Measurements from ENCODE around the gene LSR.

LSR gene, protein sequence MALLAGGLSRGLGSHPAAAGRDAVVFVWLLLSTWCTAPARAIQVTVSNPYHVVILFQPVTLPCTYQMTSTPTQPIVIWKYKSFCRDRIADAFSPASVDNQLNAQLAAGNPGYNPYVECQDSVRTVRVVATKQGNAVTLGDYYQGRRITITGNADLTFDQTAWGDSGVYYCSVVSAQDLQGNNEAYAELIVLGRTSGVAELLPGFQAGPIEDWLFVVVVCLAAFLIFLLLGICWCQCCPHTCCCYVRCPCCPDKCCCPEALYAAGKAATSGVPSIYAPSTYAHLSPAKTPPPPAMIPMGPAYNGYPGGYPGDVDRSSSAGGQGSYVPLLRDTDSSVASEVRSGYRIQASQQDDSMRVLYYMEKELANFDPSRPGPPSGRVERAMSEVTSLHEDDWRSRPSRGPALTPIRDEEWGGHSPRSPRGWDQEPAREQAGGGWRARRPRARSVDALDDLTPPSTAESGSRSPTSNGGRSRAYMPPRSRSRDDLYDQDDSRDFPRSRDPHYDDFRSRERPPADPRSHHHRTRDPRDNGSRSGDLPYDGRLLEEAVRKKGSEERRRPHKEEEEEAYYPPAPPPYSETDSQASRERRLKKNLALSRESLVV

DNA sequence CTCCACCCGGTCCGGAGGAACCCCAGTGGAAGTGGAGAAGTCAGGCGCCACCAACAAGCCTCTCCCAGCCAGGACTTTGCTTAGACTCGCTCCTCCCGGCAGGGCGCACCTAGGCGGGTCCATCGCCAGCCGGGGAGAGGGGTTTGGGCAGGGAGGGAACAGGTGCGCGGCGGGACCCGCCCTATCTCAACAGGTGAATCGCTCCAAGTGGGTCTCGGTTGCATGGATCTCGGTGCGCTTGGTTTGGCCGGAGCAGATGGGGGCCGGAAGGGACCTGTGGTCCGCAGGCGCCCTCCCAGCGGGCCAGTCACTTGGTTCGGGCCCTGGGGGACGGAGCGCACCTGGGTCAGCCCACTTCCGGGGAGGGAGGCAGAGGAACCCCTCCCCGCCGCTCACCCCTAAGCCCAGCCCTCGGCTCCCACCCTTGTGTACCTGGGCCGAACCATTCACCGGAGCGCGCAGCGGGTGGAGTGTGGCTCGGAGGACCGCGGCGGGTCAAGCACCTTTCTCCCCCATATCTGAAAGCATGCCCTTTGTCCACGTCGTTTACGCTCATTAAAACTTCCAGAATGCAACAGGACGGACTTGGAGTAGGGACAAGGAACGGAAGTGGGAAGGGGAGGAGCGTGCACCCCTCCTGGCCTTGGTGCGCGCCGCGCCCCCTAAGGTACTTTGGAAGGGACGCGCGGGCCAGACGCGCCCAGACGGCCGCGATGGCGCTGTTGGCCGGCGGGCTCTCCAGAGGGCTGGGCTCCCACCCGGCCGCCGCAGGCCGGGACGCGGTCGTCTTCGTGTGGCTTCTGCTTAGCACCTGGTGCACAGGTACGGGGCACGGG is at the start of gene LSR:
LSR (plus strand) TSS at position 693 of the 836 bp plus-strand sequence; CDS start at position 714, 21 bp downstream.
- DNase-seq (ENCODE audit: low read depth) = peak; percentile 60

DNA sequence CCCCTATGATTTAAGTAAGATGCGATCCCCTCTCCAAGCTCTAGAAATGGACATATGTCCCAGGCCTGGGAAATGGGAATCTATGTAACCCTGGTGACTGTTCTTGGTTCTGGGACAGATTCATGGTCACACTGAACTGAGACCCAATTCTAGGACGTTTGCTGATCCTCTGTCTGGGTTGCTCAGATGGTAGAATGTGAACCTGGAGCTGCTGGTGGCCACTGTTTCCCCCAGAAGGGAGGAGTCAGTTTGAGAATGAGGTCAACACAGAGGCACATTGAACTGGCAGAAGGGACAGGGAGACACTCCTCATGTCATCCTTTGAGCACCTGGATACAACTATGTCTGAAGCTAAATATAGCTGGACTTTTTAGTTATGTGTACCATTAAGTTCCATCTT is 49.3 kb upstream of the LSR start:
- no peak for DNase-seq (ENCODE audit: low read depth)

DNA sequence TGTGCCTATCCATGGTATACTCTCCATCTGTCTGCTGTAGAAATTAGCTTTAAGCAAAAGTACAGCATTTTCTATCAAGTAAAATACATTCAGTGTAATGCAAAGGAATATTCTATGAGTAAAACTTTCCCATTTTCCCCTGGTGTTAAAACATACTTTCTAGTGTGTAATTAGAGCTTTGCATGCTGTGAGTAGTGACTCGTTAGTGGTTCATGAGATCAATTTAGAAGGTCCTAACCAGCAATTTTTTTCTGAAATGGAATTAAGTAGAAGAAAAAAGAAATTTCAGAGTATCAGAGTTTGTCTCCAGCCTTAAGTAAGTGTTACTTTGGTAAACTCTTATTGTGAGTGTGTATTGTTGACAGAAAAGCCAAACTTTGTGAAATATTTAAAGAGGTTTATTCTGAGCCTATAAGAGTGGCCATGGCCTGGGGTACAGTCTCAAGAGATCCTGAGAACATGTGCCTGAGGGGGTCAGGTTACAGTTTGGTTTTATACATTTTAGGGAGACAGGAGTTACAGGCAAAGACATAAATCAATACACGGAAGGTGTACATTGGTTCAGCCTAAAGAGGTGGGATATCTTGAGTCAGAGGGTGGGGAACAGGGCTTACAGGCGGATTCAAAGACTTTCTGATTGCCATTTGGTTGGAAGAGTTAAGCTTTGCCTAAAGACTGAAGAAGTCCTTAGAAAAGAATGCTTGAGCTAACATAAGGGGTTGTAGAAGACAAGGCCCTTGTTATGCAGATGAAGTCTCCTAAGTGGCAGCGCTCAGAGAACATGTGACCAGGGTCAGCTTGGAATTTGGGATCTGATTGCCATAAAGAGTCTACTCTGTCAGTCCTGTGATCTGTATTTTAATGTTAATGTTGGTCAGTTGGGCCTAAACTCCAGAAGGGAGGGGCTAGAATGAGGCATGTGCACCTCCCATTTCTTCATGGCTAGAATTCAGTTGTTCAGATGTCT is 45.8 kb upstream of the LSR start:
- DNase-seq (ENCODE audit: low read depth) = no peak

DNA sequence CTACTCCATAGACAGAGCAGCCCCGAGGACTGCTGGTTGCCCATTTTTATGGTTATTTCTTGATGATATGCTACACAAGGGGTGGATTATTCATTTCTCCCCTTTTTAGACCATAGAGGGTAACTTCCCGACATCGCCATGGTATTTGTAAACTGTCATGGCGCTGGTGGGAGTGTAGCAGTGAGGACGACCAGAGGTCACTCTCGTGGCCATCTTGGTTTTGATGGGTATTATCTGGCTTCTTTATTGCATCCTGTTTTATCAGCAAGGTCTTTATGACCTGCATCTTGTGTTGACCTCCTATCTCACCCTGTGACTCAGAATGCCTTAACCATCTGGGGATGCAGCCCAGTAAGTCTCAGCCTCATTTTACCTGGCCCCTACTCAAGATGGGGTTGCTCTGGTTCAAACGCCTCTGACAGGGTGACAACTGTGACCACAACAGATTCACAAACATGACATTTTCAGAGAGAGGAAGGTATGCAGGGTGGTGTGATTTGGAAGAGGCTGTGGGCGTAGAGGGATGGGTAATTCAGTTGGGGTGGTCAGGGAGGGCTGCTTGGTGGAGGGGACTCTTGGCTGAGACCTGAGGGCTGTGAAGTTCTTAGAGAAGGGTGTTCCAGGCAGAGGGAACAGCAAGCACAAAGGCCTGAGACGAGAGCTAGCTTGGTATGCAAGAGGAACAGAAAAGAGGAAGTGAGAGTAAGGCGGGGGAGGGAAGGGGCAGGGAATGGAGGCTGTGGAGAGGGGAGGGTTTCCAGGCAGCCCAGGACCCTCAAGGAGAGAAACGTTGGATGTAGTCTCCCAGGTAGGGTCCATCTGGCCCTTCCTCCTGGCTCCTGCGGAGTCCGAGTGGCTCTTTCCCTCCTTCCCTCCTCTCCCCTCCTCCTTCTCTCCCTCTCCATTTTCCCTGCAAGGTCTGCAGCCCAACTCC is 43.7 kb upstream of the LSR start:
- no peak for DNase-seq (ENCODE audit: low read depth)

DNA sequence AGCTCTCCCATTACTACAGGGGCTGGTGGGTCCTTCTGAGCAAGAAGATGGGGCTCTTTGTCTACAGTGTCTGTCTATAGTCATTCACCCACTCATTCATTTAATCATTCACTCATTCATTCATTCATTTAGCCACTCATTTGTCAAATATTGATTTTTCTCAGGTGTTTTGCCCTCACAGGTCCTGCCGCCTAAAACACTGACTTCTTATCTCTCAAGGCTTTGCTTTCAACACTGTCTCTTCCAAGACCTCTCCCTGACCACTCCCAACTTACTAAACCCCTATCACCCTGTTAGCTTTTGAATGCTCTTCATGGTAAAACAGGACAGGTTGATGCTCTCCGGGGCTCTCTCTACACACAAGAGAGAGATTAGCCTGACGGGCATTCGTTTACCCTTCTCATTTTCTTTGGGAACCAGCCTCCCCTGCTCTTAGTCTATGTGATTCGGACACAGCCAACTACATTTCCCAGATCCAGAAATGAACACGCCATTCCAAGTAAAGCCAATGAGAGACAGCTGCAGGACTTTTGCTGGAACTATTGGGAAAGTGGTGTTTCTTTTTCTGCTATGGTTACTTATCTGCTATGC is 43.0 kb upstream of the LSR start:
- no peak for DNase-seq (ENCODE audit: low read depth)

DNA sequence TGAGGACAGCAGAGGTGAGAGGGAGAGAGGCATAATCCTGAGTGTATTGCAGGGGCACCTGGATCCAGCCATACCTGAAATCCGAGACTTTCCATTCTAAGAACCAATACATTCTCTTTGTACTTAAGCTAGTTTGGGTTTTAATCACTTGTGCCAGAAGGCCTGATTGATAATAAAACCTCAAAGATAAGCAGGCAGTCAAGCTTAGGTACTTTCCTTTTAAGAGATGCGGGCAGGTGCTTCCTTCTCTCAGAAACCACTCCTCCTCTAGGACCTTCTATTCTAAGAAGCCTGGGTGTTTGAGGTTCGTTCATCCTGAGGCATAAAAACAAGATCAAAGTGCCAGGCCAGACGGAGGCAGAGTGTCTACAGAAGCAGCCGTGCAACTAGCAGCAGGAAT is 42.4 kb upstream of the LSR start:
- no peak for DNase-seq (ENCODE audit: low read depth)

DNA sequence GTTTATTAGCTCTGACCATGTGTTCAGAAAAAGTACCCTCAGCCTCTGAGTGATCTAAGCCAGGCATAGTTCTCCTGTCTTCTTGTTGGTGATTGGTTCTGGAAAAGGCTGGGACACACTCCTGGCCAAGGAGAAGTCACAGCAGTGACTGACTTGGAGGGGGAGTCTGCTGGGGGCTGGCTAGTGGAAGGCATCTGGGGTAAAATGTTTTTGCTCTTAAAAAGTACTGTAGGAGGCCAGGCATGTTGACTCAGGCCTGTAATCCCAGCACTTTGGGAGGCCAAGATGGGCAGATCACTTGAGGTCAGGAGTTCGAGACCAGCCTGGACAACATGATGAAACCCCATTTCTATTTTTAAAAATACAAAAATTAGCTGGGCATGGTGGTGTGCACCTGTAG is 41.9 kb upstream of the LSR start:
- DNase-seq (ENCODE audit: low read depth) = no peak

DNA sequence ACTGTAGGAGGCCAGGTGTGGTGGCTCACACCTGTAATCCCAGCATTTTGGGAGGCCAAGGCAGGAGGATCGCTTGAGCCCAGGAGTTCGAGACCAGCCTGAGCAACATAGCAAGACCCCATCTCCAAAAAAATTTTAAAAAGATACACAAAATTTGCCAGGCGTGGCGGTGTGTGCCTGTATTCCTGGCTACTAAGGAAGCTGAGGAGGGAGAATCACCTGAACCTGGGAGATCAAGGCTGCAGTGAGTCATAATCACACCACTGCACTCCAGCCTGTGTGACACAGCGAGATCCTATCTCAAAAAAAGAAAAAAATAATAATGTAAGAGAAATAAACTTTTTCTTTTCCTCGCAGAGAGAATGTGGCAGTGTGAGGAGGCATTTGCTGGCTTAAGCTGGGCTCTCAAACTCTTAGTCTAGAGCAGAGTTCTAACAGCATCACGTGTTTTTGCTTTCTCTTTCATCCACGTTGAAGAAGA is 41.4 kb upstream of the LSR start:
- DNase-seq (ENCODE audit: low read depth) = no peak

DNA sequence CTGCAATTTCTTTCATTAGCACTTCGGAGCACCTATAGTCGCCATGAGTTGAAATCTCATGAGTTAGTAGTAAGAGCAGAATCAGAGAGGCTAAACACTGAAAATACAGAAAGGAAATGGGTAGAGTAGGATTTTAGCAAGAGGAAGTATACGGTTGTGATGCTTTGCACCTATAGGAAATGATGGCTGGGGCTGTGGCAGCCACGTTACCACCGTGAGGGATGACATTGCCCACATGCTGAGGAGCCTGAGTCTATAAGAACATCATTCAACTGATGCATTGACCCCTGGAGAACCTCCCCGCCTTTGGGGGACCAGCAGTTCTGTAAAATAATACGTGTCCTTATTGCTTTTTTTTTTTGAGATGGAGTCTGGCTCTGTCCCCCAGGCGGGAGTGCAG is 40.7 kb upstream of the LSR start:
- DNase-seq (ENCODE audit: low read depth) = no peak

DNA sequence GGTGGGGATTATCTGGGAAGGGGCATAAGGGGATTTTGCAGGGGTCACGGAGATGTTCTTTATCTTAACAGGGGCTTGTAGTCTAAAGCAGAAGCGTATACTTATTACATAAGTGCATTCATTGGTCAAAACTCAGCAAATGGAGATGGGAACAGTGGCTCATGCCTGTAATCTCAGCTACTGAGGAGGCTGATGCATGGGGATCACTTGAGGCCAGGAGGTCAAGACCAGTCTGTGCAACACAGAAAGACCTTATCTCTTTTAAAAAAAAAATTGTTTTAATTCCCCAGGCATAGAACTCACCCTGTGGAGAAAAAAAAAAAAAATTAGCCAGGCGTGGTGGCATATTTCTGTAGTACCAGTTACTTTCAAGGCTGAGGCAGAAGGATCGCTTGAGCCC is 39.2 kb upstream of the LSR start:
- no peak for DNase-seq (ENCODE audit: low read depth)

DNA sequence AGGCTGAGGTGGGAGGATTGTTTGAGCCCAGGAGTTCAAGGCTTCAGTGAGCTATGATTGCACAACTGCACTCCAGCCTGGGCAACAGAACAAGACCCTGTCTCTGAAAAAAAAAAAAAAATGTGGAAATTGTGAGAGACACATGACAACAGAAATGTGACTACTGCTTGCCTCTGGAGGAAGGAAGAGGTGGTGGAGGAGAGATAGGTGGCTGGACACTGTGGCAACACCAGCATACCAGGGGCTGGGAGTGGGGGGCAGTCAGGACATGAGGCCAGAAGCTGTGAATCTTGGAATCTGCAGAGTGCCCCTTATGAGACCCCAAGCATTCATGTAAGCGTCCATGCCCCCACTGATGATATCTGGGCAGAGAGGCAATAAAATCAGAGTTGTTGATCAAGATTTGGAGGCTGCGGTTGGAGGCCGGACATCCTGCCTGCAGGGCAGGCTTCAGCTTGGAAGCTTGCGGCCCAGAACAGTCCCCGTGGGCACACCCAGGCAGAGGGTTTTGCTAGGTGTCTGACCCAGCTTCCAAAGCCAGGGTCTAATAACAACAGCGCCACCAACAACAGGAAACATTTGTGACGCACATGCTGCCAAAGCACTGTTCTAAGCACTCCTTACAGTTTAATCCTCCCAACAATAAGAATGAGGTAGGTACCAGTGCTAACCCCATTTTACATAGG is 37.1 kb upstream of the LSR start:
- DNase-seq (ENCODE audit: low read depth) = peak; percentile 44

DNA sequence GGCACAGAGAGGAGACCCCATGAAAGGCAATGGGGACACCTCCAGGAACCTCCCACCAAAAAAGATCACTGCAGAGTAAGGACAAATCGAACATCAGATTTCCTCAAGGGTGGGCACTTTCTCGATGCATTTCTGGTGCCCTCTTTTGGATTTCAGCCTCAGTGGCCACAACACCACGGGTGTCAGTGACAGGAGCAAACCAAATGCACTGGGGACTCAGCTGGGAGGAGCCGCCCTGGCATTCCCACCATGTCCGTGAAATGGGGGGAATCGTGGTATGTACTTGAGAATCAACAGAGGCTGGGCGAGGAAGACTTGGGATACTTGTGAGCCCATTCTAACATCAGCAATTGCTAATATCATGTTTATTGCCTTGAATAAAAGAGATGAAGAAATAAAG is 36.6 kb upstream of the LSR start:
- DNase-seq (ENCODE audit: low read depth) = no peak

DNA sequence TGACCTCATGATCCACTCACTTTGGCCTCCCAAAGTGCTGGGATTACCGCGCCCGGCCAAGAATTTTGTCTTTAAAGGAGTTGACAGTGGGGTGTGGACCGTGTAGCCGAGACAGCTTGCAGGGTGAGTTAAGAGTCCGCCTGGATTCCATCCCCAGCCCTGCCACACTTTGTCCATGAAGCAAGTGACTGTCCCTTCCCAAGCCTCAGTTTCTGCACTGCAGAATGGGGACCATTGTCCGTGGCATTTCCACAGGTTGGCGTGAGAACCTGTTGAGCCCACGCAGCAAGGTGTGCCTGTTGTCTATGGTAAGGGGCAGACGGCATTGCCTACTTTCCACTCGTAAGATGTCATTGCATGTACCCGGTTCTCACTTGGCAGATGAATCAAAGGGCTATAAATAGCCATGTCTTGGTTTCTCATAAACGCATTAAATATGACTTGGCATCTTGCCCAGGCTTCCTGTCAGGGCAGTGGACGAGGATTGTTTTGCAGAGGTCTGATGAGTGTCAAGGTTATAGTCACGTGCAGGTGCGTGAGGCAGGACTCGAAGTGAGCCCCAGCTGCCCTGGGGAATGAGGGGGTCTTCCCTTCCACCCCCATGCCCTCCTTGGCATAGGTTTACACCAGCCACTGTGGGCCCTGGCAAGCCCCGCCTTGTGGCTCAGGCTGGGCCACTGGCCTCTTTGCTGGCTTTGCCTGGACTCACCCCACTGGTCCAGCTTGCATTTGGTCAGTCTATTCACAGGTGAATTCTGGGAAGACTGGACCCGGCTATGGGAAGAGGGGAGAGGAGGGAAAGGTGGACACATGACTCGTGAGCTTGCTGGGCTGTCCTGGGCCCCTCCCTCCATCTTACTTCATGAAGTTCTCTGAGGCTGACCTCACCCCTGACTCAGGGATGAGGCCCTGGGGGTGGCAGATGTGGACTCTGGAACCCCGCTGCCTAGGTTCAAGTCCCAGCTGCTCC is 34.9 kb upstream of the LSR start:
- peak; percentile 73 for DNase-seq (ENCODE audit: low read depth)

DNA sequence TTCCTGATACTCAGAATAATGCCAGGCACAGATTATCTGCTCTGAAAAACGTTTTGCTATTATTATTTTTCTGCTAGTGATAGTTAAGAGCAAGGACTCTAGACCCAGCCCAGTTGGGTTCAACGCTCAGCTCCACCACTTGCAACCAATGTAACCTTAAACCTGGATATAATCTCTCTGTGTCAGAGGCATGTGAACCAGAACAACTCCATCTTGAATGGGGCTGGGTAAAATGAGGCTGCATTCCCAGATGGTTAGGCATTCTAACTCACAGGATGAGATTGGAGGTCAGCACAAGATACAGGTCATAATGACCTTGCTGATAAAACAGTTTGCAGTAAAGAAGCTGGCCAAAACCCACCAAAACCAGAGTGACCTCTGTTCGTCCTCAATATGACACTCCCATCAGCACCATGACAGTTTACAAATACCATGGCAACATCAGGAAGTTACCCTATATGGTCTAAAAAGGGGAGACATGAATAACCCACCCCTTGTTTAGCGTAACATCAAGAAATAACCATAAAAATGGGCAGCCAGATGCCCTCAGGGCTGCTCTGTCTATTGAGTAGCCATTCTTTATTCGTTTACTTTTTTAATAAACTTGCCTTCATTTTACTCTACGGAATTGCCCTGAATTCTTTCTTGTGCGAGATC is 33.9 kb upstream of the LSR start:
- no peak for DNase-seq (ENCODE audit: low read depth)

DNA sequence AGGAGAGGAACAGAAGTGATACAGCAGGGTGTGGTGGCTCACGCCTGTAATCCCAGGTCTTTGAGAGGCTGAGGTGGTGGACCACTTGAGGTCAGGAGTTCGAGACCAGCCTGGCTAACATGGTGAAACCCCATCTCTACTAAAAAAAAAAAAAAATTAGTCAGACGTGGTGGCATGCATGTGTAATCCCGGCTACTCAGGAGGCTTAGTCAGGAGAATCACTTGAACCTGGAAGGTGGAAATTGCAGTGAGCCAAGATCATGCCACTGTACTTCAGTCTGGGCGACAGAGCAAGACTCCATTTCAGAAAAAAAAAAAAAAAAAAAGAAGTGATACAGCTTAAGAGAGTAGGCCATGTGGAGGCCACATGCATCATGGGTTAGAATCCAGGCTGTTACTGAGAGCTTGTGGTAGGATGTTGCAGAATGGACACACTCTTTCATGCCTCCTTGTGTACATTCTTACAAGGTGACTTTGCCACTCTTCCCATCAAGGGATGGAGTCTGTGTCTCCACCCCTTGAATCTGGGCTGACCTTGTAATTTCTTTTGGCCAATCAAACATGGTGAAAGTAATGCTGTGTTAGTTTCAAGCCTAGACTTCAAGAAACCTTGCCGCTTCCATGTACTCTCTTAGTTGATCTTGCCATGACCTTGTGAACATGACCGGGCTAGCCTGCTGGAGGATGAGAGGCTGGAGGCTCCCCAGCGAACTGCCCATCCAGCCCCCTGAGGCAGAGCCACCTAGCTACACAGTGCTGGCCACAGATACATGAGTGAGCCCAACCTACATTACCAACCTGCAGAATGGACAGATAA is 32.6 kb upstream of the LSR start:
- DNase-seq (ENCODE audit: low read depth) = no peak

DNA sequence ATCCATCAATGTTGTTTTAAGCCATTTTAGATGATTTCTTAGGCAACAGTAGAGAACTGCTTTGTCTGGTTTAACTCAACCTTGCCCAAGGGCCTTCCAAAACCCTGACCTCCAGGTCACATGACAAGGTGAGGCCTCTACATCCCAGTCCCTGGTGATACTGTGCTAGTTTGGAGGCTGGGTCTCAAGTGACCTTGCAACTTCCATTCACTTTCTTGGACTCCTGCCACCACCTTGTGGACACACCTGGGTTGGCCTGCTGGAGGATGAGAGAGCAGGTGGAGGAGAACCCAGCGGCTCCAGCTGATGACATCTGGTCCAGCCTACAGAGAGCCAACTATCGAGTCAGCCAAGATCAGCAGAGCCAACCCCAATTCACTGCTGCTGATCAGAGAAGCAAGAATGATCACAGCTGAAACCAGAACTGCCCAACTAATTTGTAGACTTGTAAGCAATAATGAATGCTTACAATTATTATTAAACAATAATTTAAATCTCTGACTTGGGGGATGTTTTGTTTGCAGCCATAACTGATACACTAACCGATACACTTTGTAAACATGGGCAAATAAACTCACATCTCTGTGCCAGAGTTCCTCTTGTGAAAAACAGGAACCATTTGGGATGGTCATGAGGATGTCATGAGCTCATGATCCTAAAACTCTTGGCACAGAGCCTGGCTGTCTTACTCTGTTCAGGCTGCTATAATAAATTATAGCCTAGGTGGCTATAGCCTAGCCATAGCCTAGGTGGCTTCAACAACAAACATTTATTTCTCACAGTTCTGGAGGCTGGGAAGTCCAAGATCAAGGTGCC is 31.8 kb upstream of the LSR start:
- no peak for DNase-seq (ENCODE audit: low read depth)
